Natural killer cell treated with Interleukin-12 subunit alpha and Interleukin-12 subunit beta and Interleukin-15 and Interleukin-18, amount 100 ng/mL, for 72 hours (primary cell): ENCODE results near the gene FGF3. TPM values are rescaled to one million over a fixed set of nuclear protein-coding genes. Genes with fewer than 3 reads are reported as not detected.
A peak's percentile ranks its signal among the peaks of the same experiment; 100 is the strongest.
"Not testable (repeated sequence)": the region's sequence is repeated elsewhere in the genome, so short reads cannot be mapped to it uniquely, and the experiment has no call there.

Experiments
- ATAC-seq, 2 donors: fragments of 150-1000 bp; cut with Tn5 transposase in 1 of 2; sonication (Bioruptor Pico), chemical (Tn5 transposase) in 1 of 2; 2 replicates each; pipeline ENCODE4 v1.10.0; 2021
- DNase-seq: peaks from one replicate; pipeline ENCODE4 v3.0.0; 2022; ENCODE audit warnings: low spot score
- H3K27ac Mint-ChIP-seq, 2 donors: 1 replicate in 1 of 2; 2 replicates in 1 of 2; pipeline ENCODE4 v1.8.0; 2022; ENCODE audit warnings: mixed read lengths in 2 of 2, mild to moderate bottlenecking in 1 of 2, moderate library complexity in 1 of 2
- H3K27me3 Mint-ChIP-seq, 2 donors: 1 replicate in 1 of 2; 2 replicates in 1 of 2; pipeline ENCODE4 v1.8.0; 2022; ENCODE audit warnings: mixed read lengths in 2 of 2
- H3K36me3 Mint-ChIP-seq: one replicate; pipeline ENCODE4 v1.8.0; 2022; ENCODE audit warnings: mixed read lengths
- H3K4me1 Mint-ChIP-seq, 2 donors: 1 replicate in 1 of 2; 2 replicates in 1 of 2; pipeline ENCODE4 v1.8.0; 2022; ENCODE audit warnings: low read depth in 2 of 2, mixed read lengths in 2 of 2, mild to moderate bottlenecking in 1 of 2
- H3K4me3 Mint-ChIP-seq: one replicate; pipeline ENCODE4 v1.8.0; 2022; ENCODE audit warnings: mixed read lengths
- H3K9me3 Mint-ChIP-seq: 2 replicates; pipeline ENCODE4 v1.8.0; 2022; ENCODE audit warnings: mixed read lengths
- total RNA-seq, 2 donors: library from RNA; stranded (reverse); gene quantifications; one replicate each; pipeline ENCODE4 v1.2.3, GENCODE V29; 2022

Gene FGF3
- total RNA-seq, 2 donors from 2014 or later, result not detected

DNA sequence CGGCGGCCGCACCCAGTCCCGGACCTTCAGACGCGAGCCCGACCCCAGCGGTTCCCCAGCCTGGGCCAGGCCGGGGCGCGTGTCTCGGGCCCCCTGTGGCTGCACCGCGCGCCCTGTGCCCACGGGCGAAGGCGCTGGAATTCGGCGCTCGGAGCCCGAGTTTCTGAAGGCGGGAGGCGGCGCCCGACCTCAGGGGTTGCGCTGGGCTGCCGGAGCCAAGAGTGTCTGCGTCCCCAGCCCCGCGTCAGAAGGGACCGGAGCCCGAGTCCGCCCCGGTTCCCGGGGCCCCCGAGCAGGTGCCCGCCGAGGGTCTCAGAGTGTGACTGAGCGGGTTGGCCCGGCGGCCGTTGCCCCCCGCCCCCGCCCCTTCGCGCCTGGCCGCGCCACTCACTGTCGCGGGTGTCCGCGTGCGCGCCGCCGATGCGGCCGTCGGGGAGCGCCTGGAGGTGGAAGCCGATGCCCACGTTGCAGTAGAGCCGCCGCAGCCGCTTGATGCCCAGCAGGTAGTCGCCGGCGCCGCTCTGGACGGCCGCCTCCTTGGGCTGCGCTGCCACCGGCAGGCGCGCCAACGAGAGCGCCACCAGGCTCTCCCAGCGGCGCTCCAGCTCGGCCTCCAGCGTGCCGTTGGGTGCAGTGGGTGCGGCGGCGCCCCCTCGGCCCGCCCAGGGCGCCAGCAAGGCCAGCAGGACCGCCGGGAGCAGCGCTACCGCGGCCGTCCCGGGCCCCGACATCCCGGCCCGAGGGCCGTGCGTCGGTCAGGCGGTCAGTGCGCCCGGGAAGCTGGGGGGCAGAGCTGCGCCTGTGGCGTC is 44.7 kb downstream of the FGF3 start:
- DNase-seq (no peak), ATAC-seq (no peak)
- no peak overlapping the region for H3K27ac Mint-ChIP-seq
- no peak overlapping the region for H3K4me3 Mint-ChIP-seq
- no peaks in the 10 kb centered on the region for H3K9me3 Mint-ChIP-seq
- peaks cover 19 to 27% of the 10 kb centered on the region in 2 donors for H3K27me3 Mint-ChIP-seq
- no peaks in the 10 kb centered on the region for H3K4me1 Mint-ChIP-seq
- no peaks in the 10 kb centered on the region for H3K36me3 Mint-ChIP-seq

GRCh38 chr11:69773626-69774353 is 45.4 kb downstream of the FGF3 start:
- H3K4me3 Mint-ChIP-seq, result no peak overlapping the region
- no peaks in the 10 kb centered on the region for H3K36me3 Mint-ChIP-seq
- DNase-seq, result peak; percentile 54
- H3K9me3 Mint-ChIP-seq, result no peaks in the 10 kb centered on the region
- no peak overlapping the region for H3K27ac Mint-ChIP-seq
- peaks cover 19 to 30% of the 10 kb centered on the region in 2 donors for H3K27me3 Mint-ChIP-seq
- no peaks in the 10 kb centered on the region for H3K4me1 Mint-ChIP-seq
- ATAC-seq, result peak in 1 of 2 donors; percentile 11

- H3K4me1 Mint-ChIP-seq, result no peaks in the 10 kb centered on the region
- H3K36me3 Mint-ChIP-seq, result no peaks in the 10 kb centered on the region
- H3K4me3 Mint-ChIP-seq, result no peak overlapping the region
- H3K27ac Mint-ChIP-seq, result no peak overlapping the region
- H3K9me3 Mint-ChIP-seq, result no peaks in the 10 kb centered on the region
- H3K27me3 Mint-ChIP-seq, result peaks cover 7 to 19% of the 10 kb centered on the region in 2 donors
- no peak for ATAC-seq
- no peak for DNase-seq
Observed at GRCh38 chr11:69771466-69771865, 47.8 kb downstream of the FGF3 start.

DNA sequence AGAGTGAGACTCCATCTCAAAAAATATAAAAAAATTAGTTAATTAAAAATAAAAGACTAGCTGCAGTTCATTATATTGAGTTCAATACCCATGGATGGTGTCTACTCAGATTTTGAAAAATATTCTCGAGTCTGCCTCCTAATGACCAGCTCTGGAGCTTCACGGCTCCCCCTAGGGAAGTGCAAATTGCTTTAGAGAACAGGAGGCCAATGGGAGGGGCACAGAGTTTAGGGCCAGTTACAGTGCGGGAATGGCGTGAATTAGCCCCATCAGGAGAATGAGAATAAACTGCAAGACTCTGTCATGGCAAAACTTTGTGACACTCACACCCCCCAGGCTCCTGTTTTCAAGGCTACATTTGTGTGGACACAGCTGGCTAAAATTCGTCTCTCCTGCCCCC is 48.7 kb downstream of the FGF3 start:
- H3K36me3 Mint-ChIP-seq, result no peaks in the 10 kb centered on the region
- no peaks in the 10 kb centered on the region for H3K9me3 Mint-ChIP-seq
- H3K4me1 Mint-ChIP-seq, result no peaks in the 10 kb centered on the region
- no peak for ATAC-seq
- H3K4me3 Mint-ChIP-seq, result no peak overlapping the region
- peaks cover 7 to 16% of the 10 kb centered on the region in 2 donors for H3K27me3 Mint-ChIP-seq
- no peak overlapping the region for H3K27ac Mint-ChIP-seq
- DNase-seq, result no peak

DNA sequence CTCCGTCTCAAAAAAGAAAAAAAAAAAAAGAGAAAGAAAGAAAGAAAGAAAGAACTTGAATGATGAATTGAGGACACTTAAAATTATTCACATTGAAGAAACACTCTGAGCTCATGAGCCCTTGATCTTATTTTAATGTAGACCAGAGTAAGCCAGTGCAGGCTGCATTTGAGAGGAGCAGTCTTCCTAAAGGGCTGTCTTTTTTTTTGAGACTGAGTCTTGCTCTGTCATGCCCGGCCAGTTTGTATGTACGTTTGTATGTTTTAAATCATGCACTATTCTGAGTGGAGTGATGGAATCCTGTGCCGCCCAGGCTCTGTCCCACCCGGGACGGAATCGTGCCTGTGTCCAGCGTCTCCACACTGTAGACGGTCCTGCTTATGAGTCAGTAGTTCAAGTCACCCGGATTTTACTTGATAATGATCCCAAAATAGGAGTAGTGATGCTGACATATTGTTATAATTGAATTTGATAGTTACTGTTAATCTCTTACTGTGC is 53.7 kb downstream of the FGF3 start:
- peaks cover 0 to 10% of the 10 kb centered on the region in 2 donors for H3K27me3 Mint-ChIP-seq
- H3K27ac Mint-ChIP-seq, result no peak overlapping the region

GRCh38 chr11:69764918-69765317 is 54.3 kb downstream of the FGF3 start:
- ATAC-seq, result not testable (repeated sequence)

More for the DNA sequence above, 53.7 kb downstream of the FGF3 start:
- H3K4me3 Mint-ChIP-seq, result no peak overlapping the region
- H3K36me3 Mint-ChIP-seq, result no peaks in the 10 kb centered on the region
- no peaks in the 10 kb centered on the region for H3K4me1 Mint-ChIP-seq
- H3K9me3 Mint-ChIP-seq, result no peaks in the 10 kb centered on the region
- ATAC-seq (no peak), DNase-seq (no peak)

GRCh38 chr11:69760319-69760718 is 58.9 kb downstream of the FGF3 start:
- H3K27ac Mint-ChIP-seq, result no peak overlapping the region
- H3K36me3 Mint-ChIP-seq, result no peaks in the 10 kb centered on the region
- DNase-seq (peak; percentile 23), ATAC-seq (no peak)
- no peaks in the 10 kb centered on the region for H3K9me3 Mint-ChIP-seq
- no peak overlapping the region for H3K4me3 Mint-ChIP-seq
- no peaks in the 10 kb centered on the region for H3K4me1 Mint-ChIP-seq
- H3K27me3 Mint-ChIP-seq, result peaks cover 11 to 15% of the 10 kb centered on the region in 2 donors

More at GRCh38 chr11:69764918-69765317, 54.3 kb downstream of the FGF3 start:
- H3K36me3 Mint-ChIP-seq, H3K9me3 Mint-ChIP-seq, H3K4me3 Mint-ChIP-seq, H3K4me1 Mint-ChIP-seq, H3K27me3 Mint-ChIP-seq, H3K27ac Mint-ChIP-seq: not testable (repeated sequence)
- peak; percentile 23 for DNase-seq

Other genes with a start within 250 kb of the FGF3 start
- under 1 TPM in 1 of 2 donors, not detected in 1; 0.67 TPM for gene CCND1, start 178.3 kb downstream of the FGF3 start, total RNA-seq
- 10 to 100 TPM; 23.4 to 37.7 TPM for gene LTO1, start 144.1 kb downstream of the FGF3 start, total RNA-seq
- not detected for gene FGF19, start 115.4 kb downstream of the FGF3 start, total RNA-seq
- gene FGF4, start 44.1 kb downstream of the FGF3 start, total RNA-seq, result not detected